ENCODE data around the gene PRKCD.

PRKCD gene

DNA sequence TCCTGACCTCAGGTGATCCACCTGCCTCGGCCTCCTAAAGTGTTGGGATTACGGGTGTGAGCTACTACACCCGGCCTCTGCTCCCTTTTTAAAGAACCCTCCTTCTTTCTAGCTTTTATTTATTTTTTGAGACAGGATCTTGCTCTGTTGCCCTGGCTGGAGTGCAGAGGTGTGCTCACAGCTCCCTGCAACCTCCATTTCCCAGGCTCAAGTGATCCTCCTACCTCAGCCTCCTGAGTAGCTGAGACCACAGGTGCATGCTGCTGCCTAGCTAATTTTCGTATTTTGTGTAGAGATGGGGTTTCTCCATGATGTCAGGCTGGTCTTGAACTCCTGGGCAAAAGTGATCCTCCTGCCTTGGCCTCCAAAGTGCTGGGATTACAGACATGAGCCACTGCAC, 60.3 kb downstream of the PRKCD start:
- no peak overlapping the region for H3K4me2 ChIP-seq (ENCODE audit: low read length)
- H3K9ac ChIP-seq (ENCODE audit: low read depth, low read length) = no peak overlapping the region
- H3K4me1 ChIP-seq (ENCODE audit: control insufficient read depth, insufficient read depth, low read length) = no peaks in the 10 kb centered on the region
- no peaks in the 10 kb centered on the region for H3K9me3 ChIP-seq (replicated peaks; ENCODE audit: low read length)
- H3K27me3 ChIP-seq (ENCODE audit: control insufficient read depth, insufficient read depth, low read length) = no peaks in the 10 kb centered on the region
- peaks cover 48% of the 10 kb centered on the region for H3K36me3 ChIP-seq (ENCODE audit: insufficient read depth, low read length)
- H3K4me3 ChIP-seq (ENCODE audit: low read length) = no peak overlapping the region

DNA sequence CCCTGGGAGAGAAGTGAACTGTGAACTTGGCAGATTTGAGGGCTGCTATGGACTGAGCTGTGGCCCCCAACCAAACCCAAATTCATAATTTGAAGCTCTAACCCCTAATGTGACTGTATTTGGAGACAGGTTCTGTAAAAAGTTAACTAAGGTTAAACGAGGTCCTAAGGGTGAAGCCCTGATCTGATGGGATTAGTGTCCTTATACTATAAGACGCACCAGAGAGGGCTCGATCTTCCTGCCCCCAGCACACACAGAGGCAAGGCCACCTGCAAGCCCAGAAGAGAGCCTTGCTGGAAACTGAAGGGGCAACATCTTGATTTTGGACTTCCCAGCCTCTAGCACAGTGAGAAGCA, 60.8 kb downstream of the PRKCD start:
- no peak overlapping the region for H3K4me3 ChIP-seq (ENCODE audit: low read length)
- H3K9ac ChIP-seq (ENCODE audit: low read depth, low read length) = no peak overlapping the region
- no peaks in the 10 kb centered on the region for H3K27me3 ChIP-seq (ENCODE audit: control insufficient read depth, insufficient read depth, low read length)
- H3K36me3 ChIP-seq (ENCODE audit: insufficient read depth, low read length) = peaks cover 53% of the 10 kb centered on the region
- H3K4me1 ChIP-seq (ENCODE audit: control insufficient read depth, insufficient read depth, low read length) = no peaks in the 10 kb centered on the region
- no peak overlapping the region for H3K4me2 ChIP-seq (ENCODE audit: low read length)
- no peaks in the 10 kb centered on the region for H3K9me3 ChIP-seq (replicated peaks; ENCODE audit: low read length)

DNA sequence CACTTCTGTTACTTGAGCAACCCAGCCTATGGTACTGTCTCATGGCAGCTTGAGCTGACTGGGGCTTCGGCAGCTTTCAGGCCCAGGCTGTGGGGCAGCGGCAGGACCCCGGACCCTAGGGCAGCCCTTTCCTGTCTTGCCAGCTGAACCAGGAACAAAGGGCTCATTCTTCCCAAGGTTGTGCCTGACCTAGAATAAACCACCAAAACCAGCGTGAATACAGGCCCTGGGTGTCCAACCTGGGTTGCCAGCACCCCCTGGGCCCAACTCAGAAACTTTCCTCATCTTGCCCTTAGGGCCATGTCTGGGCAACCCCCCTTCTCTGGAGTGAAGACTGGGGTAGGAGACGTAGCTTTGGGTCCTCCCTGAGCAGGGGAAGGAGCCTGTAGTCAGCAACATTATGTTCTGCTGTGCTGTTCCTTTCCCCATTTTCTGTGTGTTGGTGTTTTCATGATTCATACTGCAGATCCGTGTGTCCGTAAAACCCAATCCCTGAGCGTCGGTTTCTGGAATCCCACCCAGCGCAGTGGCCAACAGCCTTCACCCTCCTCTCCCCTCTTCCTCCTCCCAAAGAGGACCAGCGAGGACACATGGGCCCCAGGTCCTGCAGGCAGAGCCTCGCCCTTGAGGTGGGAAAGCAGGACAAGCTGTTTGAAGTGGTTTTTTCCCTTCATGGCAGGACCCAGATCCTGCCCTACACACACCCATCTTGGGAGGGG, 61.3 kb downstream of the PRKCD start:
- Histone ChIP-seq H3K9me3 (replicated peaks; ENCODE audit: low read length) (no peaks in the 10 kb centered on the region), H3K36me3 (ENCODE audit: insufficient read depth, low read length) (peaks cover 58% of the 10 kb centered on the region), H3K4me3 (ENCODE audit: low read length) (no peak overlapping the region), H3K27me3 (ENCODE audit: control insufficient read depth, insufficient read depth, low read length) (no peaks in the 10 kb centered on the region), H3K4me2 (ENCODE audit: low read length) (no peak overlapping the region), H3K4me1 (ENCODE audit: control insufficient read depth, insufficient read depth, low read length) (no peaks in the 10 kb centered on the region), H3K9ac (ENCODE audit: low read depth, low read length) (no peak overlapping the region)

DNA sequence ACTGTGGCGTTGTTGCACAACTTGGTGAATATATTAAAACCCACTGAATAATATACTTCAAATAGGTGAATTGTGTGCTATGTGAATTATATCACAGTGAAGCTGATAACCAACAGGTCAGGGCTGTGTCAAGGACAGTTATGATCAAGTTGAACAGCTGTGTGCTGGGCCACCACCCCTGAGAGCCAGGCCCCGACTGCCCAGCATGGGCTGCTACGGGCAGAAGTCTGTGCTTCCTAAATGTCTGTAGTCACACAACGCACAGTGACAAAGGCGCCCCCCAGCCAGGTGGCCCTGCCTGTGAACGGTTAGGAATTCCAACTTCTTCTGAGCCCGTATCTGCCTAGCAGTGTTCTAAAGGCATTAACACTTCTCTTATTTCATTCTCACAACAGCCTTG, 62.0 kb downstream of the PRKCD start:
- no peaks in the 10 kb centered on the region for H3K4me1 ChIP-seq (ENCODE audit: control insufficient read depth, insufficient read depth, low read length)
- H3K4me2 ChIP-seq (ENCODE audit: low read length) = no peak overlapping the region
- H3K4me3 ChIP-seq (ENCODE audit: low read length) = no peak overlapping the region
- no peak overlapping the region for H3K9ac ChIP-seq (ENCODE audit: low read depth, low read length)
- peaks cover 65% of the 10 kb centered on the region for H3K36me3 ChIP-seq (ENCODE audit: insufficient read depth, low read length)
- no peaks in the 10 kb centered on the region for H3K9me3 ChIP-seq (replicated peaks; ENCODE audit: low read length)
- H3K27me3 ChIP-seq (ENCODE audit: control insufficient read depth, insufficient read depth, low read length) = no peaks in the 10 kb centered on the region

DNA sequence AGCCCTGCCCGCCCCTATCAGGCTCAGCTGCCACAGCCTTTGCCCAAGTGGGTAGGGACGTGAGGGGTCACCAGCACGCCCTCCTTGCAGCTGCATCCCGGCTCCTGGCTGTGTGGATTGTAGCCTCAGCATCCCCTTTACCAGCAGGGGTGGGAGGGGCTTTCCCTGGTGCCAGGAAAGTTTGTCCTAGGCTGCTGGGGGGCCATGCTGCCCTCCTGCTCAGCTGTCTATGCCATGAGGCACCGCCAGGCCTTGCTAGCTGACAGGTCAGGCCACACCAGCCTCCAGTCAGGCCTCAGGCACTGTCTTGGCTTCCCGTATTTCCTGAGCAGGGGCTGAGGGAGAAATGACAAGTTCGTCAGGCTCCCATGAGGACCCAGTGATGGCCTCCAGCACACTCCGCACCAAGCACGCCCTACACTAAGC, 62.5 kb downstream of the PRKCD start:
- Histone ChIP-seq H3K27me3 (ENCODE audit: control insufficient read depth, insufficient read depth, low read length) (no peaks in the 10 kb centered on the region), H3K9ac (ENCODE audit: low read depth, low read length) (no peak overlapping the region), H3K4me2 (ENCODE audit: low read length) (no peak overlapping the region), H3K4me1 (ENCODE audit: control insufficient read depth, insufficient read depth, low read length) (no peaks in the 10 kb centered on the region), H3K36me3 (ENCODE audit: insufficient read depth, low read length) (peaks cover 70% of the 10 kb centered on the region), H3K4me3 (ENCODE audit: low read length) (no peak overlapping the region), H3K9me3 (replicated peaks; ENCODE audit: low read length) (no peaks in the 10 kb centered on the region)

DNA sequence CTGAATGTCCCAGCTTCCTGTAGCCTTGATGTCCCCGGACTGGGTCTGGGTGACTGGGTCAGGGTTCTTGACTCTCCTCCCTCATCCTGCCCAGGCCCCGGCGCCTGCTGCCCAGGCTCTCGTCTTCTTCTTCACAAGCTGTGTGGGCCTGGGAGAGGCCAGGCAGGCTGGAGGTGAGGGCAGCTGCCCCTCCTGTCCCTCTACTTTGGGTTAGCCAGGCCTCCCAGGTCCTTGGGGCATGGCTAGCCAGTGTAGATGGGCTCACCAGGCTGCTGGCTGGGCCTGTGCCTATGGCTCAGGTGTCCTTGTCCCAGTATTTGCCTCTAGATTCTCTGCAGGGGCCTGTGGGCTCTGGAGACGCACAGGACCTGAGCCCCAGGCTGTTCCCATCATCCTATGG, 63.0 kb downstream of the PRKCD start:
- H3K4me1 ChIP-seq (ENCODE audit: control insufficient read depth, insufficient read depth, low read length) = no peaks in the 10 kb centered on the region
- no peaks in the 10 kb centered on the region for H3K27me3 ChIP-seq (ENCODE audit: control insufficient read depth, insufficient read depth, low read length)
- H3K36me3 ChIP-seq (ENCODE audit: insufficient read depth, low read length) = peaks cover 75% of the 10 kb centered on the region
- no peak overlapping the region for H3K4me2 ChIP-seq (ENCODE audit: low read length)
- no peak overlapping the region for H3K9ac ChIP-seq (ENCODE audit: low read depth, low read length)
- no peaks in the 10 kb centered on the region for H3K9me3 ChIP-seq (replicated peaks; ENCODE audit: low read length)
- no peak overlapping the region for H3K4me3 ChIP-seq (ENCODE audit: low read length)

DNA sequence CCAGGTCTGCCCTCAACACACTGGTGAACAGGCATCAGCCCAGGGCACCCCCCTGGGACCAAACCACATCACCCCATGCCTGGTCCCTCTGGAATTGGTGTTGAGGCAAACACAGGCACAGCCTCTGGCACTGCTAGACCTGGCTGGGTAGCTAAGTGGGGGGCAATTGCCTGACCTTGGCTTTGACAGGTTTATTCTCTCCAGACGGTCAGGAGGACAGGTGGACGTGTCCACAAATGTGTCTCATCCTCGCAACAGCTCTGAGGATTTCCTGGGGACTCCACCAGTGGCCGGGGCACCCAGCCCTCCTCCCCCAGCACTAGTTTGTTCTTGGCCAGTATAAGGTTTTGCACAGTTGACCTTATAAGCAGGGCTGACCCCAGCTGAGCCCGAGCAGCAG, 63.5 kb downstream of the PRKCD start:
- H3K4me1 ChIP-seq (ENCODE audit: control insufficient read depth, insufficient read depth, low read length) = no peaks in the 10 kb centered on the region
- H3K4me2 ChIP-seq (ENCODE audit: low read length) = no peak overlapping the region
- no peak overlapping the region for H3K4me3 ChIP-seq (ENCODE audit: low read length)
- no peaks in the 10 kb centered on the region for H3K27me3 ChIP-seq (ENCODE audit: control insufficient read depth, insufficient read depth, low read length)
- H3K9ac ChIP-seq (ENCODE audit: low read depth, low read length) = no peak overlapping the region
- peaks cover 80% of the 10 kb centered on the region for H3K36me3 ChIP-seq (ENCODE audit: insufficient read depth, low read length)
- H3K9me3 ChIP-seq (replicated peaks; ENCODE audit: low read length) = no peaks in the 10 kb centered on the region

DNA sequence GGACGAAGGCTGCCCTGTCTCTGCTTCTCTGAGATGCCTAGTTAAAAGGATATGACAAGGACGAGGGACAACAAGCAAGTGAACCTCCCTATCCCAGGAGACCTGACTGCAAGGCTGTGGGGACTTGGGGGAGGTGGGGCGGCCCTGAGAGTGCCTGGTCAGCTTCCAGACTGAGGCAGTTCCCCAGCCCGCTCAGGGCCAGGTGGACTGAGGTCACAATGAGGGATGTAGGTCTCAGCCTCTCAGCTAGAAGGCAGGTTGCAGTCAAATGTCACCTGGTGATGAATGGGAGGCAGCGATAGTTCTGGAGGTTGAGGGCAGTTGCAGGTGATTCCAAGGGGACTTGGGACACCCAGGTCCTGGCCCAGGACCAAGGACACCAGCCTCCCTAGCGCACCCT, 64.2 kb downstream of the PRKCD start:
- Histone ChIP-seq H3K9me3 (replicated peaks; ENCODE audit: low read length) (no peaks in the 10 kb centered on the region), H3K27me3 (ENCODE audit: control insufficient read depth, insufficient read depth, low read length) (no peaks in the 10 kb centered on the region), H3K9ac (ENCODE audit: low read depth, low read length) (no peak overlapping the region), H3K4me3 (ENCODE audit: low read length) (no peak overlapping the region), H3K4me2 (ENCODE audit: low read length) (no peak overlapping the region), H3K36me3 (ENCODE audit: insufficient read depth, low read length) (peaks cover 86% of the 10 kb centered on the region), H3K4me1 (ENCODE audit: control insufficient read depth, insufficient read depth, low read length) (no peaks in the 10 kb centered on the region)

DNA sequence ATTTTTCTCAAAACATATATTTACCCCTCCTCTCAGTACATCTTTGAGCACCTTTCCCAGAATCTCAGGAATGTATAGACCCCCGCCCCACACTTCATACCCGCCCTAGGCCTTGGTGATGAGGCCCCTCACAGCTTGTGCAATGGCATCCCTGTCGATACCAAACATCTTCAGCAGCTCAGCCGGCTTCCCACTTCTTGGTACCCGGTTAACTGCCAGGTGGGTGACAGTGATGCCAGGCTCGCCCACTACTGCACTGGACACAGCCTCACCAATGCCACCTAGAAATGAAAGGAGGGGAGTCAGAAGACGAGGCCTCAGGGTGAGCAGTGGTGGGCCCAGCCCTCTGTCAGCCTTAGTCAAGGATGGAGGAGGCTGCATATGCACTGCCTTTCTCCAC, 64.6 kb downstream of the PRKCD start:
- H3K4me1 ChIP-seq (ENCODE audit: control insufficient read depth, insufficient read depth, low read length) = no peaks in the 10 kb centered on the region
- H3K4me2 ChIP-seq (ENCODE audit: low read length) = no peak overlapping the region
- peaks cover 91% of the 10 kb centered on the region for H3K36me3 ChIP-seq (ENCODE audit: insufficient read depth, low read length)
- no peak overlapping the region for H3K9ac ChIP-seq (ENCODE audit: low read depth, low read length)
- H3K4me3 ChIP-seq (ENCODE audit: low read length) = no peak overlapping the region
- no peaks in the 10 kb centered on the region for H3K9me3 ChIP-seq (replicated peaks; ENCODE audit: low read length)
- H3K27me3 ChIP-seq (ENCODE audit: control insufficient read depth, insufficient read depth, low read length) = no peaks in the 10 kb centered on the region

DNA sequence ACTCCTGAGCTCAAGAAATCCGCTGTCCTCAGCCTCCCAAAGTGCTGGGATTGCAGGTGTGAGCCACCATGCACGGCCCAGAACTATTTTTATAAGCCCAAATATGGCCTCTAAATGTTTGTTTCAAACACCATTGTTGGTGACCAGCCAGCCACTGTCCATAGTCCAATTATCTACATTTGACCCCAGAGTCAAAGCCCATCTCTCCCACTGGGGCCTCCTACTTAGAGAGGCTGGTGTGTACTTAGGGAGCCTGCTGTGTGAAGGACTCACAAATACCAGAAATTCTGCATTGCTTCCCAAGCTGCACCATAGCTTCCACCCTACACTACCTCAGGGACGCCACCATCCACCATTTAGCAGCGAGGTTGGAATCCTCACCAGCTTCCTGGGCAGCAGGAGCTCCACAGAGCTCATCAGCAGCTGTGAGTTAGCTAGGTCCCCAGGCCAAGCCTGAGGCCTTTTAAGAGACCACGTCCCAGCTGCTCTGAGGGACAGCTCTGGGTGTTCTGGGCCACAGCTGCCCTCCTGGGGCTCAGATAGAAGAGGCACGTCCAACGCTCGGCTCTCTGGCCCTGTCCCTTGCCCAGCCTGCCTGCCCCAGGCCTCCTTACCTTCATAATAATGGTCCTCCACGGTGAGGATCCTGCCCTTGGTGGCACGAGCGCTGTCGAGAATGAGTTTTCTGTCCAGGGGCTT, 65.3 kb downstream of the PRKCD start:
- H3K36me3 ChIP-seq (ENCODE audit: insufficient read depth, low read length) = peaks cover 98% of the 10 kb centered on the region

DNA sequence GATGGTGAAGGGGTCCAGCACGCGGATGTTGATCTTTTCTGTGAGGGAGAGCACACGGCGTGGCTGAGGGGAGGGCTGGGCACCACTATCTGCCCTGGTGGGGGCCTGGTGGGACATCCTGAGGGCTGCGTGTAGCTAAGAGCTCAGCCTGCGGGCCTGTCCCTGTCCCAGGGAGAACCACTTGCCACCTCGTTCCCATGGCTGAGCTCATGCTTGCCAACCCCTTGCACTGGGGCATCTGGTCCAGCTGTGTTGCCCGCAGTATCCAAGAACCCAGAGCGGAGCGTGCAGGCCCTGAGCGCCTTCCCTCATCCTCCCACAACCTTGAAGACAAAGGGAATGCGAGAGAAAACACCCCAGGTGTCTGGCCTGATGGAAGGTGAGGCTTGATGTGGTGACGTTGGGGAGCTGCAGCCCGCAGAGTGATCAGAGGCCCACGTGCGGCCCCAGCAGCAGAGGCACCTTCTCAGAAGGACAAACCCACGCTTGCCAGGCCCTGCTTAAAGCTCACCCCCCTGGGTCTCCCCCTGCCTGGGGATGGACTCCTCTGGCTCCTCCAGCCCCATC, 65.9 kb downstream of the PRKCD start:
- Histone ChIP-seq H3K4me1 (ENCODE audit: control insufficient read depth, insufficient read depth, low read length) (no peaks in the 10 kb centered on the region), H3K27me3 (ENCODE audit: control insufficient read depth, insufficient read depth, low read length) (no peaks in the 10 kb centered on the region), H3K4me3 (ENCODE audit: low read length) (no peak overlapping the region), H3K4me2 (ENCODE audit: low read length) (no peak overlapping the region), H3K9me3 (replicated peaks; ENCODE audit: low read length) (no peaks in the 10 kb centered on the region), H3K9ac (ENCODE audit: low read depth, low read length) (no peak overlapping the region), H3K36me3 (ENCODE audit: insufficient read depth, low read length) (peaks cover 100% of the 10 kb centered on the region)

More for the DNA sequence above, 65.3 kb downstream of the PRKCD start:
- no peak overlapping the region for H3K4me2 ChIP-seq (ENCODE audit: low read length)
- H3K4me1 ChIP-seq (ENCODE audit: control insufficient read depth, insufficient read depth, low read length) = no peaks in the 10 kb centered on the region
- H3K4me3 ChIP-seq (ENCODE audit: low read length) = no peak overlapping the region
- no peak overlapping the region for H3K9ac ChIP-seq (ENCODE audit: low read depth, low read length)
- no peaks in the 10 kb centered on the region for H3K27me3 ChIP-seq (ENCODE audit: control insufficient read depth, insufficient read depth, low read length)
- no peaks in the 10 kb centered on the region for H3K9me3 ChIP-seq (replicated peaks; ENCODE audit: low read length)
